ENCODE measurements around the gene MATN3.
"Not testable (repeated sequence)": the region's sequence is repeated elsewhere in the genome, so short reads cannot be mapped to it uniquely, and the experiment has no call there.

Gene MATN3

DNA sequence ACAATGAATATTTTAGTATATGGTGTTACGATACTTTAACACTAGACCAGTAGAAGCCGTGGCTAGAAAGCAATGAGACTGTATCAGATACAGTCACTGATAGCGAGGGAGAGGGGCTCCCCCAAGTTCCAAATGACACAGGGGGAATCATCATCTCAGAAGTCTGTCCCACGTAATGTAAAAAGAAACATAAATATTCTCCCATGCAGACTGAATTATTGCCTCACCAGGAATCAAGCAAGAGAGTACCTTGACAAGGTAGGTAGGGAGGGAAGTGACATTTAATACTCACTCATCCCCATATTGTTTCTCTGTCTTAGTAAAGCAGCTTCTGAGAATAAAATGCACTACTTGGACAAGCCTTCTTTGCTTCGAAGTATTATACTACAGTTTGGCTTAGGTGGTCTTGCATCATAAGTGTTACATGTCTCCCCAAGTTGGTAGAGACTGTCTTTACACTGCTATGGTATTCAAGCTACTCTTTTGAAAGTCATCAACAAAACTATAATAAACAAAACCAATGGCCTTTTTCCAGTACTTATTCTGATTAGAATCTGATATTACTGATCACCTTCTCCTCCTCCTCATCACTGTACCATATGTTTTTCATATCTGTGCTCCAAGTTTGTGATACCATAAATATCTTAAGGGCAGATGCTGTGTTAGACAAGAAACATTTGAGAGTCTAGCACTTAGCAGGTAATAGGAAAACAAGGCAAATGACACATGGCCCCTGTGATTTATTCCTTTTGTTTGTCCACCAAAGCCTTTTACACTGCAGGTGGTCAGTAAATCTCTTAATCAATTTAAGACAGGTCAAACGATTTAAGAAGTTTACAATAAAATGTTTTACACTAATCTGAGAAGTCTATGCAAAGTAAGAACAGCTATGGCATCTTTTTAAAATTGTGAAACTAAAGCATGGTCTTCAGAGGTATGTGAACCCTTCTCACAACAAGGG, 36.3 kb upstream of the MATN3 start:
- peaks cover 28% of the 10 kb centered on the region for H3K4me1 Mint-ChIP-seq (ENCODE audit: low read depth)

DNA sequence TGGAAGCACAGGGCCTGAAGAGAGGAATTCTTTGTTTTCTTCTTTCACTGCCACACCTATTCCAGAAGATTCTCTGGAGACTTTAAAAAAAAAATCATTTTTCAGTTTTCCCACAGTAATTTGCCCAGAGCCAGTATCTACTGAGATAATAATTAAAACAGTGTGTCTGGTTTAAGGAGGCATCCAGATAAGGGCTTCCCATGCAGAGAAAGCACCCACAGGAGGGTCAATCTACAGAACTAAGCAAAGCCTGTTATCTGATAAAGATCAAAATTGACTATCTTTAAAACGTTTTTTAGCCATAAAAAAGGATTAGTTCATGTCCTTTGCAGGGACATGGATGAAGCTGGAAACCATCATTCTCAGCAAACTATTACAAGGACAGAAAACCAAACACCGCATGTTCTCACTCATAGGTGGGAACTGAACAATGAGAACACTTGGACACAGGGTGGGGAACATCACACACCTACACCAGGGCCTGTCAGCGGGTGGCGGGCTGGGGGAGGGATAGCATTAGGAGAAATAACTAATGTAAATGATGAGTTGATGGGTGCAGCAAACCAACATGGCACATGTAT, 33.3 kb upstream of the MATN3 start:
- not testable (repeated sequence) for H3K27me3 Mint-ChIP-seq (ENCODE audit: low read depth); H3K27ac Mint-ChIP-seq; H3K4me3 Mint-ChIP-seq; H3K9me3 Mint-ChIP-seq; H3K36me3 Mint-ChIP-seq (ENCODE audit: low read depth)
- peaks cover 31% of the 10 kb centered on the region for H3K4me1 Mint-ChIP-seq (ENCODE audit: low read depth)

More for the DNA sequence above, 36.3 kb upstream of the MATN3 start:
- Mint-ChIP-seq H3K9me3 (no peaks in the 10 kb centered on the region), H3K4me3 (no peak overlapping the region), H3K36me3 (ENCODE audit: low read depth) (no peaks in the 10 kb centered on the region), H3K27ac (no peak overlapping the region), H3K27me3 (ENCODE audit: low read depth) (no peaks in the 10 kb centered on the region)

DNA sequence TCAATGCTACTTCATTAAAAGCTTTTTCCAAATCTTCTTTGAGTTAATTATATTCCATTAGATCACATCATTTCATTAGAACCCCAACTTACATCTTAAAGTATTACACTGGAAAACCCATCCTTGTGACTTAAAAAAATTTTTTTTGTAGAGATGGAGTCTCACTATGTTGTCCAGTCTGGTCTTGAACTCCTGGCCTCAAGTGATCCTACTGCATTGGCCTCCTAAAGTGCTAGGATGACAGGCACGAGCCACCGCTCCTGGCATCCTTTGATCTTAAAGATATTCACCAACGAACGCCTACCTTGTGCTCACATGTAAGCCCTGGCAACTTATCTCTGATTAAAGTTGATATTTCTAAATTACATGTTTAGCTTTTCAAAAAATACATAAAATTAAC, 32.3 kb upstream of the MATN3 start:
- no peaks in the 10 kb centered on the region for H3K9me3 Mint-ChIP-seq
- no peaks in the 10 kb centered on the region for H3K27me3 Mint-ChIP-seq (ENCODE audit: low read depth)
- no peak overlapping the region for H3K27ac Mint-ChIP-seq
- H3K4me3 Mint-ChIP-seq, result no peak overlapping the region
- peaks cover 22% of the 10 kb centered on the region for H3K4me1 Mint-ChIP-seq (ENCODE audit: low read depth)
- H3K36me3 Mint-ChIP-seq (ENCODE audit: low read depth), result peaks cover 8% of the 10 kb centered on the region

DNA sequence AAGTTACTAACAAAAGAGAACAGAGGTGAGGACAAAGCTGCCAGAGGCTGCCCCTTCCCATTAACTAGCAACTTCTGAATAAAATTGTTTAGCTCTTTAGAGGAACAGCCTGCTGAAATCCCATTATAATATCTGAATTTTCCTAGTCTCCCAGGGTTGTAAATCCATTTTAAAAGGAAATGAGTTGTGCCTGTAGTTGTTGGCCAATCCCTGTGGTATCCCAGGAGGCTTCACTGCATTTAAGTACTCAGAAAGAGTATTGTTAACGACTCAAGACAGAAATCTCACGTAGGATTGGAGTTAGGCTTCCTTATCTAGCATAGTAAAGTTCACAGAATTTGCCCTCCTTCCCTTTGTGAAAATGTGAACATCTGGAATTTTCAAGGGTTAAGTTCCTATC, 30.1 kb upstream of the MATN3 start:
- H3K27ac Mint-ChIP-seq, result no peak overlapping the region
- H3K9me3 Mint-ChIP-seq, result no peaks in the 10 kb centered on the region
- H3K4me1 Mint-ChIP-seq (ENCODE audit: low read depth), result peaks cover 7% of the 10 kb centered on the region
- H3K4me3 Mint-ChIP-seq, result no peak overlapping the region
- H3K36me3 Mint-ChIP-seq (ENCODE audit: low read depth), result peaks cover 15% of the 10 kb centered on the region
- no peaks in the 10 kb centered on the region for H3K27me3 Mint-ChIP-seq (ENCODE audit: low read depth)

DNA sequence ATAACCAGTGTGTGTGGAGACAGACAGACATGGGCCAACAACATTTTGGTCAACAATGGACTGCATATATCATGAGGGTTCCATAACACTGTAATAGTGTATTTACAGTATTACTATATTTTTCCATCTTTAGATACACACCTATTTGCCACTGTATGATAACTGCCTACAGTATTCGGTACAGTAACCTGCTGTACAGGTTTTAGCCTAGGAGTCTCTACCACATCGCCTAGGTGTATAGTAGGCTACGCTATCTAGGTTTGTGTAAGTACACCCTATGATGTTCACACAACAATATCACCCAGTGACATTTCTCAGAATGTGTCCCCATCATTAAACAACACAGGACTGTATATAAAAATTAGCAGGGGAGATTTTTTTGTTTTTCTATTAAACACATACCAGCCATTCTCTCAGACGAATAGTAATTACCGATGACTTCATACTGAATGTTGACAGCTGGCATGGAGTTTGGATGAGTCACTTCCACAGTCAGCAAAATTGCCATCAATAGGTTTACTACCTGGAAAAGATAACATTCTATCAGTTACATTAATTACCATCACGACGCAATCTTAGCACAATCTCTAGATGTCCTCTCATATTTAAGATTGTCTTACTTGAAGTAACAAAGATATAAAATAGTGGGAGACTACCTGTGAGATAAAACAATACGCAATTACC, 28.2 kb upstream of the MATN3 start:
- H3K27me3 Mint-ChIP-seq (ENCODE audit: low read depth), result no peaks in the 10 kb centered on the region
- H3K4me1 Mint-ChIP-seq (ENCODE audit: low read depth), result peaks cover 19% of the 10 kb centered on the region
- no peaks in the 10 kb centered on the region for H3K9me3 Mint-ChIP-seq
- no peak overlapping the region for H3K4me3 Mint-ChIP-seq
- H3K27ac Mint-ChIP-seq, result no peak overlapping the region
- H3K36me3 Mint-ChIP-seq (ENCODE audit: low read depth), result peaks cover 31% of the 10 kb centered on the region

DNA sequence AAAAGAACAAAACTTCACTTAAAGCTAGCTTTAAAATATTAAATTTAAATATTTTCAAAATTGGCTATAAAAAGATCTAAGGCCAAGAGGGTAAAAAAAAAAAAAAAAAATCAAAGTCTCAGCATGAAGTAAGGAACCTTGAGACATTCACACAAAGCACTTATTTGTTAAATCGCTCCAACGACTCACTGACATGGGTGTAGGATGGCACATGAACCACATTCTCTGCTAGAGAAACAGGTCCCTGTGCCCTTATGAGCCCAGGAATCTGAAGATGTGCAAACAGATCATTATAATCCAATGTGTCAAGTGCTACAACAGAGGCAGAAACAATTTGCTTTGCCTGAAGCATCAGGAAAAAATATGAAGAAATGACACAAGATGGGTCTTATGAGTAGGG, 25.2 kb upstream of the MATN3 start:
- H3K4me1 Mint-ChIP-seq (ENCODE audit: low read depth), result peaks cover 16% of the 10 kb centered on the region
- H3K27me3 Mint-ChIP-seq (ENCODE audit: low read depth), result no peaks in the 10 kb centered on the region
- H3K9me3 Mint-ChIP-seq, result no peaks in the 10 kb centered on the region
- H3K36me3 Mint-ChIP-seq (ENCODE audit: low read depth), result peaks cover 48% of the 10 kb centered on the region
- no peak overlapping the region for H3K4me3 Mint-ChIP-seq
- no peak overlapping the region for H3K27ac Mint-ChIP-seq

DNA sequence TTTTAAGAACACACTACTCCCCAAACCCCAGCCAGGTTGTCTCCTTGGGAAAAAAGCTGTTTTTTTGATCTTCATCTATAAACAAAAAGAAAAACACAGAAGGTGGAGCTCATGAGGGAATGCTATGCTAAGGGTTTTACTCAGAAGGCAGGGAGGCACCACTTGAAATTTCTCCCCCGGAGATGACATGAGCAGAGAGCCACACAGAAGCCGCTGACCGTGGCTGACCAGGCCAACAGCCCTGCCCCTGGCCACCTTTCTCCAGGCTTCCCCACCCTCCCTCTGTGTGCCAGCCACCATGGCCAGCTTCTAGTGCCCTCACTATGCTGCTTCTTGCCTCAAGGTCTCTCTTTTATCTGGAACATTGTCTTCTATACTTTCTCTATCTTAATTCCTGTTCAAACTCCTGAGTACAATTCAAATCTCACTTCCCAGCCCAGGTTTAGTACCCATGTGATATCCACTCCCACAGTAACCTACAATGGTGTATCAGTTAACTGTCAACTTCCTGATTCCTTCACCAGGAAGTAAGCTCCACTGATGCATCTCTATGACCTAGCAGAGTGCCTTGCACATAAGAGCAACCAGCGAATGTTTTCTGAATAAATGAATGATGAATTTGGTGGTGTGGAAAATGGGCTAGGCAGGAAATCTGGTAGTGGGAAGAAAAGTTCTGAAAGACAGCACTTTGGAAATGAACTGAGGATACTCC, 23.6 kb upstream of the MATN3 start:
- Mint-ChIP-seq H3K4me3 (no peak overlapping the region), H3K27ac (peak overlapping the region; percentile 65), H3K27me3 (ENCODE audit: low read depth) (no peaks in the 10 kb centered on the region), H3K9me3 (no peaks in the 10 kb centered on the region), H3K36me3 (ENCODE audit: low read depth) (peaks cover 55% of the 10 kb centered on the region), H3K4me1 (ENCODE audit: low read depth) (peaks cover 13% of the 10 kb centered on the region)

DNA sequence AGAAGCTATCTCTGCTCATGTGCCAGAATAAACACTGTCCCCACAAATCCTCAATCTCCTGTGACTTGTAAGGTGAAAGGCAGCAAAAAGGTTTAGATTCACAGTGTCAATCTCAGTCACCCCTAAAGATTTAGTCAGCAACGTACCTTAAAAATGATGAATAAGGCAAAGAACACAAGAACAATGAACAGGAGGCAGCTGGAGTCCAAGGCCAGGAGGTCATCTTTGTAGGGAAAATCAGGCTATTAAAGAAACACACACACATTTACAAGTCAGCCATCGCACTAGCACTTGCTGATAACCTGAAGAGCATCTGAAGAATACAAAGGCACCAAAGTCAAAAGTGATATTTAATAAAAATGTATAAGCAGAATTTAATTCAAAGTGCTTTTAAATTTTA, 22.4 kb upstream of the MATN3 start:
- Mint-ChIP-seq H3K4me1 (ENCODE audit: low read depth) (peaks cover 13% of the 10 kb centered on the region), H3K27me3 (ENCODE audit: low read depth) (no peaks in the 10 kb centered on the region), H3K36me3 (ENCODE audit: low read depth) (peaks cover 54% of the 10 kb centered on the region), H3K27ac (no peak overlapping the region), H3K4me3 (no peak overlapping the region), H3K9me3 (no peaks in the 10 kb centered on the region)

DNA sequence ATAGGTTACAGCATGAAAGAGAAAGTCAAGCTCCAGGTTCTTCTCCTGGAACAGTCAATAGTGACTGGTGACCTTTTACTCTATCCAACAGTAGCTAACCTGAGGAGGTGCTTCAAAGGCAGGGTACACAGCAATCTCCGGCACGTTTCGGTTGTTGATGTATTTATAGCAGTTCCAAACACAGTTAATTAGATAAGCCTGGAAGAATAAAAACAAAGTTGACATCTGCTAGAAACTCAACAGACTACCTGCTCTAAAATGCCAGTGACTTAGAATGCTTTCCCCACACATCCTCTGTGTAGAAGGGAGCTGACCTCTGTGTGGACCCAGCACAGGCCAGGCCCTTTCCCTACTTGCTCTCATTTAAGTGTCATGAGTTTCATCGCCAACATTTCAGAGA, 21.8 kb upstream of the MATN3 start:
- Mint-ChIP-seq H3K27me3 (ENCODE audit: low read depth) (no peaks in the 10 kb centered on the region), H3K36me3 (ENCODE audit: low read depth) (peaks cover 57% of the 10 kb centered on the region), H3K9me3 (no peaks in the 10 kb centered on the region), H3K4me3 (no peak overlapping the region), H3K4me1 (ENCODE audit: low read depth) (peaks cover 13% of the 10 kb centered on the region), H3K27ac (no peak overlapping the region)

DNA sequence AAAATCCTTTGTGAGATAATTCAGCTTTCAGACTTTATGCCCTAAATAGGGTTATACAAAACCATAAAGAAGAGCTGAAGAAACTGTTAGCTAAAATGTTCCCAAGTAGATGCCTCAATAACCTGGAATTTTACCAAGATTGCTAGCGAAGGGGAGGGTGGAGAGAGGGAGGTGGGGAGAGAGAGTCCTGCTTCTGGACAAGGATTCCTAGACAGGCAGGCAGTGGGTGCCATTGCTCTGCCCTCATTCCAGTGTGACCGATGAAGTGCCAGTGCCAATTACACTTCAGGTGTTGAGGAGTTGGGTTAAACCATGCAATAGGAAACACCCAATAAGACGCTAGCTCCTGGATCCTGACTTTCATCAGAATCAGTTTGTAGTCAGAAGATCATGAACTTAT, 20.9 kb upstream of the MATN3 start:
- H3K36me3 Mint-ChIP-seq (ENCODE audit: low read depth), result peaks cover 62% of the 10 kb centered on the region
- H3K4me3 Mint-ChIP-seq, result no peak overlapping the region
- H3K27me3 Mint-ChIP-seq (ENCODE audit: low read depth), result no peaks in the 10 kb centered on the region
- no peaks in the 10 kb centered on the region for H3K9me3 Mint-ChIP-seq
- H3K27ac Mint-ChIP-seq, result no peak overlapping the region
- H3K4me1 Mint-ChIP-seq (ENCODE audit: low read depth), result peaks cover 13% of the 10 kb centered on the region

DNA sequence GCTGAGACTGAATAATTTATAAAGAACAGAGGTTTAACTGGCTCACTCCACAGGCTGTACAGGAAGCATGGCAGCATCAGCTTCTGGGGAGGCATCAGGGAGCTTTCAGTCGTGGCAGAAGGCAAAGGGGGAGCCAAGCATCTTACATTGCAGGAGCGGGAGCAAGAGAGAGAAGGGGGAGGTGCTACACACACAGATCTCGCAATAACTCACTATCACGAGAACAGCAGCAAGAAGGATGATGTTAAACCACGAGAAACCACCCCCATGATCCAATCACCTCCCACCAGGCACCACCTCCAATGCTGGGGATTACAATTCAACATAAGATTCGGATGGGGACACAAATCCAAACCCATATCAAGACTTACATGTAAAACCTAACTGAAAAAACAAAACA, 17.8 kb upstream of the MATN3 start:
- Mint-ChIP-seq H3K27ac (no peak overlapping the region), H3K36me3 (ENCODE audit: low read depth) (peaks cover 37% of the 10 kb centered on the region), H3K4me3 (no peak overlapping the region), H3K27me3 (ENCODE audit: low read depth) (no peaks in the 10 kb centered on the region), H3K9me3 (no peaks in the 10 kb centered on the region), H3K4me1 (ENCODE audit: low read depth) (no peaks in the 10 kb centered on the region)

DNA sequence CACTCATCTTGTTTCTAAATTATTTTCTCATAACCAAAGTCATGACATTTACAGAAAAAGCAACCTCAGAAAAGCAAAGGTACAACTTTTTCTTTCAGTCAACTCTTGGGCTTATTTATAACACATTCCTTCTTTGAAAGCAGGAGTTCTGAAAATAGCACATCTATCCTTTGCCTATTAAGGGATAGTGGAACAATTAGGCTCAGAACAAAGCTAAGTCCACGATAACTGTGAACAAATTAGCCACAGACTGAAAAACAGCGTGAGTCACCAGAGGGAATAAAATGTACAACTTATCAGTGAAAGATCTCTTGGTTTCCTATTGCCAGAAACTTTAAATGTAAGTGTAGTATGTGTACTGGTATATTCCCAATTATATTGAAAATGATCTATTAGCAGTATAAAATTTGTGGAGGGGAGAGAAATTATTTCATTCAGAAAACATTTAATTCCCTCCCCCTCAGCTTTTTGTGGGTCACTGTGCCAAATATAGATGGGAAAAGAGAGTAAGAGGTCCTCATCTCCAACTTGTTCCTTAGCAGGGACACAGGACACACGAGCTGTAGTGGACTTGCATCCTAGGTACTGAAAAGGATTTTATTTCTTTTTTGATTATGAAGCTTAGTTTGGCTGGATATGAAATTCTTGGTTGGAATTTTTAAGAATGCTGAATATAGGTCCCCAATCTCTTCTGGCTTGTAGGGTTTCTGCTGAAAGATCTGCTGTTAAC, 15.4 kb upstream of the MATN3 start:
- Mint-ChIP-seq H3K9me3 (no peaks in the 10 kb centered on the region), H3K36me3 (ENCODE audit: low read depth) (peaks cover 25% of the 10 kb centered on the region), H3K4me3 (no peak overlapping the region), H3K4me1 (ENCODE audit: low read depth) (no peaks in the 10 kb centered on the region), H3K27ac (no peak overlapping the region), H3K27me3 (ENCODE audit: low read depth) (no peaks in the 10 kb centered on the region)

DNA sequence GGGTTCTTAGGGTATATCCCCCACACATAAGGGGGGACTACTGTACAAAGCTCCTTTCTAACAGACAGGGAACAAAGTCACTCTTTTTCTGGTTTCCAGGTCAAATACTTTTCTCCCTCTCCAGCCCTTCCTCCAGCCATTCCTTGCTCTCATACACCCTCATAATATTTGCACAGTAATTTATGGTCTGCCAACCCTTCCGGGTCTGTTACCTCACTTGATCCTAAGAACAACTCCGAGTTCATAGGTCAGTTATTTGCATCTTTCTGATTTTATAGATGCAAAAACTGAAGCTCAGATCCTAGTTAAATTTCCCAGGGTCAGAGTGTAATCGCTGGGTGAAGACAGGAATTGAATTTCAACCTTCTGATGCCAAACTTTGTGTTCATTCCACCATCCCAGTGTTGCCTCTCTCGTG, 14.8 kb upstream of the MATN3 start:
- Mint-ChIP-seq H3K36me3 (ENCODE audit: low read depth) (peaks cover 24% of the 10 kb centered on the region), H3K27me3 (ENCODE audit: low read depth) (no peaks in the 10 kb centered on the region), H3K4me3 (no peak overlapping the region), H3K27ac (no peak overlapping the region), H3K4me1 (ENCODE audit: low read depth) (no peaks in the 10 kb centered on the region), H3K9me3 (no peaks in the 10 kb centered on the region)
